IPS-20b (cell line): ENCODE data around the gene MTA3.
"Not testable (repeated sequence)": the region's sequence is repeated elsewhere in the genome, so short reads cannot be mapped to it uniquely, and the experiment has no call there.

Source experiments
- H3K27ac ChIP-seq: one replicate; pipeline ENCODE4 v1.5.1; 2013; ENCODE audit warnings: low read length
- H3K27me3 ChIP-seq: 2 replicates; pipeline ENCODE4 v1.6.1; 2013; ENCODE audit warnings: mild to moderate bottlenecking, low read length, inconsistent platforms; ENCODE audit not compliant: insufficient read depth
- H3K36me3 ChIP-seq: 2 replicates; pipeline ENCODE4 v1.6.1; 2013; ENCODE audit warnings: low read depth, mild to moderate bottlenecking, inconsistent platforms, low read length, moderate library complexity; ENCODE audit not compliant: insufficient read depth
- H3K4me1 ChIP-seq: 2 replicates; pipeline ENCODE4 v1.6.1; 2013; ENCODE audit warnings: mild to moderate bottlenecking, control low read depth, inconsistent platforms, low read length, moderate library complexity; ENCODE audit not compliant: insufficient read depth
- H3K4me3 ChIP-seq: 2 replicates; pipeline ENCODE4 v1.5.1; 2013; ENCODE audit warnings: mild to moderate bottlenecking, low read length, inconsistent platforms
- H3K9ac ChIP-seq: 2 replicates; pipeline ENCODE4 v1.6.1; 2013; ENCODE audit warnings: low read depth, mild to moderate bottlenecking, inconsistent platforms, low read length, moderate library complexity
- H3K9me3 ChIP-seq: 2 replicates; pipeline ENCODE4 v1.6.1; 2013; ENCODE audit warnings: mild to moderate bottlenecking, low read depth, low read length, inconsistent platforms; ENCODE audit not compliant: insufficient read depth

Gene MTA3

DNA sequence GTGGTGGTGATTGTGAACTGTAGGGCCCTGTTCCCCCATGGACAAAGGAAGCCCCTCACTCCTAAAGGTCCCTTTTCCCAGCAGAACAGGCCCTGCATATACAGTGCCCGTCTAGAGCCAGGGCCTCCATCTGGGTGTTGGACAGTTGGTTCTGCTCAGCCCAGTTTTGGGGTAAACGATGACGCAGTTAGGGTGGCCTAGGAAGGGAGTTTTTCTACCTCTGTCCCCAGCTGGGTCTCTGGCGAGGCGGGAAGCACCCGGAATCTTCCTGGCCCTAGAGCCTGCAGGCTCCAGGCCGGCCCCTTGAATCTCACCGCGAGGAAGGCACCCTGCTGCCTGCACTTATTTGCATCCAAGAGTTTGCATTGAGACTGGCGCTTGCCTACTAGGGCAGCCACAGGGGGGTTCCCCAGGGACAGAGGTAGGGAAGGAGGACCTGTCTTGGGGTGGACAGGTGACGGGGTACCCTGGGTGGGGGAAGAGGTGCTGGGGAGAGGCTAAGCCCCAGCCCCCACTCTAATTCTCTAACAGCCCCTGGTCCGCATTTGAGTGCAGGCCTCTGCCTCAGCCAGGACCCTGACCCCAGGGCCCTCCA is 529 bp upstream of the MTA3 start:
- H3K4me3 ChIP-seq = peak overlapping the region; percentile 64
- H3K9me3 ChIP-seq = no peaks in the 10 kb centered on the region
- H3K4me1 ChIP-seq = peaks cover 21% of the 10 kb centered on the region
- H3K9ac ChIP-seq = peak overlapping the region; percentile 77; the same call in 1 of the 2 replicates
- peaks cover 26% of the 10 kb centered on the region for H3K36me3 ChIP-seq
- H3K27ac ChIP-seq = peak overlapping the region; percentile 83
- no peaks in the 10 kb centered on the region for H3K27me3 ChIP-seq

DNA sequence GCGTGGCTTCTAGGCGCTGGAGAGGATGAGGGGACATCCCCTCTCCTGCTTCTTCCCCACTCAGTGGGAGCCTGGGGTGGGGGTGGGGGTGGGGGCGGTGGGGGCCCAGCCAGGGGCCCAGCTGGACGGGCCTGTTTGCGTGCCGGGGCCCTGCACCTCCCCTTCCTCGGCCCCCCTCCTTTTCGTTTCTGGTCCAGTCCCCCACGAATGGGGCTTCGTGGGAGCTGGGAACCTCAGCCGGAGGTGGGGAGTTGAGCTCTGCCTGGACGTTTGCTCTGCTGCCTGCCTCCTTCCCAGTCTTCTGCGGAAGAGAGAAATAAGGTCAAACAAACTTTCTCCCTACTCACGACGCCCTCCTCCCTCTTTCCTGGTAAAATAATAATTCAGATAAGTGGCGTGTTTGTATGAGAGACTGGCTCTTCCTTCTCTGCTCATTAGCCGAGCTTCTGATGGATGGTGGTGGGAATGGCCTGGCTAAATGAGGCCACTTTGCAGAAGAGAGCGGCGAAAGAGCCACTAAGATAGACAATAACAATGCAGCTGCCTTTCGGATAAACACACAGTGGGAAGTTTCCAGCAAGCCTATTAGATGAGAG is 782 bp downstream of the MTA3 start:
- peak overlapping the region; percentile 92 for H3K4me3 ChIP-seq
- peak overlapping the region; percentile 87 for H3K27ac ChIP-seq
- H3K36me3 ChIP-seq = peaks cover 36% of the 10 kb centered on the region
- H3K9ac ChIP-seq = peak overlapping the region; percentile 89
- no peaks in the 10 kb centered on the region for H3K9me3 ChIP-seq
- no peaks in the 10 kb centered on the region for H3K27me3 ChIP-seq
- H3K4me1 ChIP-seq = peaks cover 21% of the 10 kb centered on the region

DNA sequence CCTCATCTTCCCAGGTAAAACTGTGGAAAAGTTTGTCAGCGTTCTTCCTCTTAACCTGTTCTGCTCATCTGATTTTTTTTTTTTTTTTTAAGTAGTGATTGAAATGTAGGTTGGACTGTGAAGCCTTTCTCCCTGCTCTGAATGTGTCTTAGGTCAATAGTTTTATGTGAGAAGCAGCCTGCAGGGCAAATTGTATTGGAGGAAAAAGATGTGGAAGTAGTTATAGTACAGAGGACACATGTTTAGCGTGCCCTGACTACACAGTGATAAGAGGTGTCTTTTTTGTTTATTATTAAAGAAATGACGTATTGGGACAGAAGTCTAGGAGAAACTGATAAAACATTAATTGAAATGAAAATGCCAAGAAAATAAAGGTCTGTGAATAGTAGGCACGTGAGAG is 1.5 kb downstream of the MTA3 start:
- Histone ChIP-seq H3K27me3 (no peaks in the 10 kb centered on the region), H3K9me3 (no peaks in the 10 kb centered on the region), H3K27ac (peak overlapping the region; percentile 87), H3K4me1 (peaks cover 21% of the 10 kb centered on the region), H3K36me3 (peaks cover 42% of the 10 kb centered on the region), H3K4me3 (peak overlapping the region; percentile 92), H3K9ac (peak overlapping the region; percentile 89; the same call in 1 of the 2 replicates)

DNA sequence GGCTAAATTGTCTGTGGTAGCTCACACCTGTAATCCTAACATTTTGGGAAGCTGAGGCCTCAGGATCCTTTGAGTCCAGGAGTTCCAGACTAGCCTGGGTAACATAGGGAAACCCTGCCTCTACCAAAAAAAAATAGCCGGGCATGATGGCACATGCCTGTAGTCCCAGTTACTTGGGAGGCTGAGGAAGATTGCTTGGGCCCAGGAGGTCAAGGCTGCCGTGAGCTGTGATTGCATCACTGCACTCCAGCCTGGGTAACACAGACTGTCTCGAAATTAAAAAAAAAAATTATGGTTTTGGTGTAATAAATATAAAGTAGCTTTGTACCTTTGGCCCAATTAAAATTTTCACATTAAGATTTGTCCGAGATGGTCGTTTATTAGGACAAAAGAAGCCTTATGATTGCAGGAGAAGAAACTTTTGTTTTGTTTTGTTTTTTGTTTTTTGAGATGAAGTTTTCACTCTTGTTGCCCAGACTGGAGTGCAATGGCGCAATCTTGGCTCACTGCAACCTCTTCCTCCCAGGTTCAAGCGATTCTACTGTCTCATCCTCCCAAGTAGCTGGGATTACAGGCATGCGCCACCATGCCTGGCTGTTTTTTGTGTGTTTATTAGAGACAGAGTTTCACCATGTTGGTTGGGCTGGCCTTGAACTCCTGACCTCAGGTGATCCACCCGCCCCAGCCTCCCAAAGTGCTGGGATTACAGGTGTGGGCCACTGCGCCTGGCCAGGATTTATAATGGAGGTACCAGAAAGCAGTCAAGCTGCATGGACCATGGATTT is 4.1 kb downstream of the MTA3 start:
- H3K36me3 ChIP-seq = peaks cover 65% of the 10 kb centered on the region
- no peak overlapping the region for H3K27ac ChIP-seq
- peaks cover 10% of the 10 kb centered on the region for H3K4me1 ChIP-seq
- H3K4me3 ChIP-seq = no peak overlapping the region
- H3K27me3 ChIP-seq = no peaks in the 10 kb centered on the region
- H3K9ac ChIP-seq = no peak overlapping the region
- no peaks in the 10 kb centered on the region for H3K9me3 ChIP-seq

DNA sequence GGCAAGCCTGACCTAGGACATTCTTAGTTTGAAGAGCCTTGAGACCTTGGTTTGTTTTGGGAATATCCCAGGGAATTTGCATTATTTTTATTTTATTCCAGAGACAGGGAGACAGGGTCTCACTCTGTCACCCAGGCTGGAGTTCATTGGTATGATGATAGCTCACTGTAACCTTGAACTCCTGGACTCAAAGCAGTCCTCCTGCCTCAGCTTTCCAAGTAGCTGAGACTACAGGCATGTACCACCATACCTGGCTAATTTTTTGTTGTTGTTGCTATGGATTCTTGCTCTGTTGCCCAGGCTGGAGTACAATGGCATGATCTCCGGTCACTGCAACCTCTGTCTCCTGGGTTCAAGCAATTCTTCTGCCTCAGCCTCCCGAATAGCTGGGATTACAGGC is 4.8 kb downstream of the MTA3 start:
- Histone ChIP-seq H3K4me3 (no peak overlapping the region), H3K9ac (no peak overlapping the region), H3K27ac (no peak overlapping the region), H3K9me3 (no peaks in the 10 kb centered on the region), H3K4me1 (peaks cover 4% of the 10 kb centered on the region; the same call in 1 of the 2 replicates), H3K36me3 (peaks cover 72% of the 10 kb centered on the region), H3K27me3 (no peaks in the 10 kb centered on the region)

DNA sequence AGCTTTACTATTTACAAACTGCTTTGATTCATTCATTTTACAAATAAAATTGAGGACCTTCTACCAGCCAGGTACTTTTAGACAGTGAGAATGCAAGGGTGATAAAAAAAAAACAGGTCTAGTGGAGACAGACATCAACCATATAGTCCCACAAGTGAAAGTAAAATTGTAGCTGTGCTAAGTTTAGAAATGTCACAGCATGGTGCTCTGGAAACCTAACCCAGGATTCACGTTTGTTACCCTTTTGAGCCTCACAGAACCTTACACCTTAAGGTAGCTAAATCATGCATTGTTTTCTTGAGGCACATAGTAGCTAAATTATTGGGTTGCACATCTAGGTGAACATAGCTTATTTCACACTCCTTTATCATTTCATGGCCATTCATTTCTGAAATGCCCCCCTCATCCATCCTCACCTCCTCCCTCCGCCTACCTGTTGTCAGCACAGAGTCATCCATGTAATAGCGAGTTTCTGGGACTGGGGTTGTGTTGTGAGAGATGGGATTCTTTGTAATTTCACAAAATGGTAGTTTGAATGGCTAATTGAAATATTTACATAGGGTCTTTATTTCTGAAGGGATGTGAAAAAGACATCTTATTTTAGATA is 7.1 kb downstream of the MTA3 start:
- Histone ChIP-seq H3K36me3 (peaks cover 88% of the 10 kb centered on the region), H3K4me1 (no peaks in the 10 kb centered on the region), H3K27me3 (no peaks in the 10 kb centered on the region)

DNA sequence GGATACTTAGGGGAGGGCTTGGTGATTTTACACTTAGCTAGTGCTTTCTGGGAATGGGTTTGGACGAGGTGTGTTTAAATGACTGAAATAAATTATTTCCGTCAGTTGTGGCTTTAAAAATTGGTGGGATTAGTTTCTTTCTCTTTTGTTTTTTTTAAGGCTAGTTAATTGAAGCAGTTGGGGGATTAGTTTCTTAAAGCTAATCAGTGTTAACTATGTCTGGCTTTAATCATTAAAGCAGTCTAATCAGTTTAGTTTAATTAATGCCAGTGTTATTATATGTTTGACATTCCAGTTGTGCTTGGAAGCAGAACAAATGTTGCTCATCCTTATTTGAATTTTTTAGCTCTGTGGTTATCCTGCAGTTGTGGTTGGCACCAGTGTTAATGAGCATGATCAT is 10.2 kb downstream of the MTA3 start:
- no peaks in the 10 kb centered on the region for H3K4me1 ChIP-seq
- H3K4me3 ChIP-seq = no peak overlapping the region
- no peak overlapping the region for H3K27ac ChIP-seq
- H3K36me3 ChIP-seq = peaks cover 90% of the 10 kb centered on the region
- H3K9me3 ChIP-seq = no peaks in the 10 kb centered on the region
- no peak overlapping the region for H3K9ac ChIP-seq
- H3K27me3 ChIP-seq = no peaks in the 10 kb centered on the region

More for the DNA sequence above, 7.1 kb downstream of the MTA3 start:
- Histone ChIP-seq H3K9me3 (no peaks in the 10 kb centered on the region), H3K4me3 (no peak overlapping the region), H3K9ac (no peak overlapping the region), H3K27ac (no peak overlapping the region)

DNA sequence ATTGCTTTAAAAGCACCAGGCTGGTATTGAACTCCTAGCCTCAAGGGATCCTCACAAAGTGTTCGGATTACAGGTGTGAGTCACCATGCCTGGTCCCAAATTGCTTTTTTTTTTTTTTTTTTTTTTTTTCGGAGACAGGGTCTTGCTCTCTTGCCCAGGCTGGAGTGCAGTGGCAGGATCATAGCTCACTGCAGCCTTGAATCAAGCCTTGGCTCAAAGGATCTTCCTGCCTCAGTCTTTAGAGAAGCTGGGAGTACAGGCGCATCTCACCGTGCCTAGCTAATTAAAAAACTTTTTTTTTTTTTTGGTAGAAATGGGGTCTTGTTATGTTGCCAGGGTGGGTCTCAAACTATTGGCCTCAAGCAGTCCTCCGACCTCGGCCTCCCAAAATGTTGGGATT is 12.8 kb downstream of the MTA3 start:
- H3K36me3 ChIP-seq = peaks cover 92% of the 10 kb centered on the region
- H3K4me1 ChIP-seq = no peaks in the 10 kb centered on the region
- H3K9ac ChIP-seq = no peak overlapping the region
- no peak overlapping the region for H3K27ac ChIP-seq
- H3K9me3 ChIP-seq = no peaks in the 10 kb centered on the region
- H3K27me3 ChIP-seq = no peaks in the 10 kb centered on the region
- no peak overlapping the region for H3K4me3 ChIP-seq

DNA sequence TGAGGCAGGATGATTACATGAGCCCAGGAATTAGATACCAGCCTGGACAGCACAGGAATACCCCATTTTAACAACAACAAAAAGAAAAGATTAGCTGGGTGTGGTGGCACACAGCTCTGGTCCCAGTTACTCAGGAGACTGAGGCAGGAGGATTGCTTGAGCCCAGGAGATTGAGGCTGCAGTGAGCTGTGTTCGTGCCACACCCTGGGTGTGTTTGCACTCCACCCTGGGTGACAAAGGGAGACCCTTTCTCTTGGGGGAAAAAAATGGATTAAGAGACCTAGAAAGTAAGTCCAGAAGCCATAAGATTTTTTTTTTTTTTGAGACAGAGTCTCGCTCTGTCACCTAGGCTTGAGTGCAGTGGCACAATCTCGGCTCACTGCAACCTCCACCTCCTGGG is 16.2 kb downstream of the MTA3 start:
- H3K9ac ChIP-seq, H3K9me3 ChIP-seq, H3K27me3 ChIP-seq, H3K4me3 ChIP-seq, H3K4me1 ChIP-seq, H3K27ac ChIP-seq: not testable (repeated sequence)
- peaks cover 79% of the 10 kb centered on the region for H3K36me3 ChIP-seq

DNA sequence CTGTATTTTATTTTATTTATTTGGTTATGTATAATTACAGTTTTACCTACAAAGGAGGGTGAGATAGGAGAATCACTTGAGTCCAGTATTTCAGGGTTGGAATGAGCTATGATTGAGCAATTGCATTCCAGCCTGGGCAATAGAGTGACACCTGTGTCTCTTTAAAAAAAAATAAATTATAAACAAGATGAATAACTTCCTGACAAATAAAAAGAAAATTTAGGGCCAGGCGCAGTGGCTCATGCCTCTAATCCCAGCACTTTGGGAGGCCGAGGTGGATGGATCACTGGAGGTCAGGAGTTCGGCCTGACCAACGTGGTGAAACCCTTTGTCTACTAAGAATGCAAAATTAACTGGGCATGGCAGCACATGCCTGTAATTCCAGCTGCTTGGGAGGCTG is 17.3 kb downstream of the MTA3 start:
- Histone ChIP-seq H3K9me3 (no peaks in the 10 kb centered on the region), H3K27me3 (no peaks in the 10 kb centered on the region), H3K36me3 (peaks cover 80% of the 10 kb centered on the region), H3K4me3 (no peak overlapping the region), H3K4me1 (no peaks in the 10 kb centered on the region), H3K9ac (no peak overlapping the region), H3K27ac (no peak overlapping the region)

DNA sequence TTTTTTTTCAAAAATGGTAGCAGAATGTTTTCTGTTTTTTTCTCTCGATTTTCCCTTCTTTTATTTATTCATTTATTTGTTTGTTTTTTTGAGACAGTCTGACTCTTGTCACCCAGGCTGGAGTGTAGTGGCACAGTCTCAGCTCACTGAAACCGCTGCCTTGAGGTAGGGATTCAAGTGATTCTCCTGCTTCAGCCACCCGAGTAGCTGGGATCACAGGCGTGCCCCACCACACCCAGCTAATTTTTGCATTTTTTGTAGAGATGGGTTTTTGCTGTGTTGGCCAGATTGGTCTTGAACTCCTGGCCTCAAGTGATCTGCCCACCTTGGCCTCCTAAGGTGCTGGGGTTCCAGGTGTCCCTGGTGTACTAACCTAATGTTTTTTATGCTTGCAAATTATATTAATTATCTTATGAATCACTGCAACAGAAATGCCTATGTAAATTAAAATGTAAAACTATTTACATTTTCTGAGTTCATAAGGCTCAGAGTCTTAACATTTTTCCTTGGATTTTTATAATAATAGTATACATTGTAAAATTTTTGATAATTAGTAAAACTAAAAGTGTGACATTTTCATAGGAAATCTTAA is 19.2 kb downstream of the MTA3 start:
- Histone ChIP-seq H3K27me3 (no peaks in the 10 kb centered on the region), H3K36me3 (peaks cover 72% of the 10 kb centered on the region), H3K9me3 (no peaks in the 10 kb centered on the region), H3K4me3 (no peak overlapping the region), H3K4me1 (no peaks in the 10 kb centered on the region), H3K27ac (no peak overlapping the region), H3K9ac (no peak overlapping the region)
